ENCODE results near the gene LRRN4CL.
"Not testable (repeated sequence)": the region's sequence is repeated elsewhere in the genome, so short reads cannot be mapped to it uniquely, and the experiment has no call there.

Gene LRRN4CL

DNA sequence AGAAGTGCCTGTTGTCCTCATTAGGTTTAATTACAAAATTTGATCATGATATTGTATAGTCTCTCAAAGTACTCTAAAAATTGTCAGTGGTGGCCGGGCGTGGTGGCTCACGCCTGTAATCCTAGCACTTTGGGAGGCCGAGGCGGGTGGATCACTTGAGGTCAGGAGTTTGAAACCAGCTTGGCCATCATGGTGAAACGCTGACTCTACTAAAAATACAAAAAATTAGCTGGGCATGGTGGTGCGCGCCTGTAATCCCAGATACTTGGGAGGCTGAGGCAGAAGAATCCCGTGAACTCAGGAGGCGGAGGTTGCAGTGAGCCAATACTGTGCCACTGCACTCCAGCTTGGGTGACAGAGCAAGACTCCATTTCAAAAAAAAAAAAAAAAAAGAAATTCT lies 13.9 kb downstream of the LRRN4CL start:
- DNase-seq, result not testable (repeated sequence)

GRCh38 chr11:62673196-62673525 lies 16.2 kb downstream of the LRRN4CL start:
- DNase-seq, result no peak

- peak; percentile 89 for DNase-seq
Measured at GRCh38 chr11:62671608-62672389, 17.5 kb downstream of the LRRN4CL start, which contains the start of the genes LBHD1 and UQCC3. Gene LBHD1, minus strand, starts transcription at chr11:62672267. Its CDS starts 2,236 bp downstream, at chr11:62670031. Gene UQCC3, plus strand, starts transcription at chr11:62671673. Its CDS starts 73 bp downstream, at chr11:62671746.

GRCh38 chr11:62671236-62671607 lies 18.1 kb downstream of the LRRN4CL start:
- no peak for DNase-seq

DNA sequence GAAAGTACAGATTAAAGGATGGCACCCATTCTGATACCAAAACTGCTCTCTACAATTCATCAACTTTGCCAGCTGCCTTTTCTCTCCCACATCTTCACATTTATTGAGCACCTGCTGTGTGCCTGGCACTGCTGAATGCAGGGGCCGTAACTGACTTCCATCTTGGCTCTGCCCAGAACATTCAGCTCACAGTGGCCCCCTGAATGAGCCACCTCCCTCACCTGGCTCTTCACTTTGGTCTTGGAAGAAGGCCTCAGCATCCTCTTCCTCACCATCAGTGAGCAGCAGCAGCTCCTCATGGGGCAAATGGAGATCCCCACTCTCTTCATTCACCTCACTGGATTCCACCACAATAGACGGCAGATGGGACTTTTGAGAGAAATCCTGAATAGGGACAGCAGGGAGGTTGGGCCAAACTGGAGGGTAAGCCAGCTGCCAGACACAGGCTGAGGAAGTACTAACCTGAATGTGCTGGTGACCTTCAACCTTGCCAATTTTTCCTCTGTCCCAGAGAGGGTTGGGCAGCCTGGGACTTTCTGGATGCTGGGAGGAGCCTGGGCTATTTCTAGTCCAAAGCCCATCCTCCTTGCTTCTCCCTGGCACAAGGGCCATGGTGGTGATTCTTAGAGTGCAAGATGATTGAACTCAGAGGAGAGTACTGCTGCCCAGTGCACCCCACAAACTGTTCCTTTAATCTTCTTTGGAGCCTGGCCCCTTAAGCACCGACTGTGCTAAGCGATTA lies 19.7 kb downstream of the LRRN4CL start:
- DNase-seq, result peak; percentile 22

DNA sequence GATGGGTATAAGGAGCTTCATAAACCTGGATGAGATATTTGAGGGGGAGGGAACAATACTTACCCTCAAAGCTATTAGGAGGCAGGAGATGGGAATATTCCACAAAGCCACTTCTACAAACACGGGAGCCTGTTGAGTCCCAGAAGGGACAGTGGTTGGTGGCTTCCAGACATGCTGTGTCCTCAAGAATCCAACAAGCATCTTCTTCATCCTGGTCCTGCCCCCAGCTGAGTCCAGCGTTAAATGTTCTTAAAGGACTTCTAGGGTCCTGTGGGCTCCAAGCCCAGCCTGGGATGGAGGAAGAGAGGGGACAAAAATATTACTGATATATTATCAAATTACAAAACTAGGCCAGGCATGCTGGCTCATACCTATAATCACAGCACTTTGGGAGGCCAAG lies 21.9 kb downstream of the LRRN4CL start:
- no peak for DNase-seq

DNA sequence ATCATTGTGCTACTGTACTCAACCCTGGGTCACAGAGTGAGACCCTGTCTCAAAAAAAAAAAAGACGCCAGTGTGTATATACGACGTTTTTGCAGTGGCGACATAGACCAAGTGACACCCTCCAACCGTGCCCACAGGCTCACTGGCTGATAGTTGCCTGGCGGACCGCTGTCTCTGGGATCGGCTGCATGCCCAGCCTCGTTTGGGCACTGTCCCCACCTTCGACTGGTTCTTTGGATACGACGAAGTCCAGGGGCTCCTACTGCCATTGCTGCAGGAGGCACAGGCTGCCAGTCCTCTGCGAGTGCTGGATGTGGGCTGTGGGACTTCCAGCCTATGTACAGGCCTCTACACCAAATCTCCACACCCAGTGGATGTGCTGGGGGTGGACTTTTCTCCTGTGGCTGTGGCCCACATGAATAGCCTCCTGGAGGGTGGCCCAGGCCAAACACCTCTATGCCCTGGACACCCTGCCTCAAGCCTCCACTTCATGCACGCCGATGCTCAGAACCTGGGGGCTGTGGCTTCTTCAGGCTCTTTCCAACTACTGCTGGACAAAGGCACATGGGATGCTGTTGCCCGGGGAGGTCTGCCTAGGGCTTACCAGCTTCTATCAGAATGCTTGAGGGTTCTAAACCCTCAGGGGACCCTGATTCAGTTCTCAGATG lies 22.9 kb downstream of the LRRN4CL start:
- no peak for DNase-seq

DNA sequence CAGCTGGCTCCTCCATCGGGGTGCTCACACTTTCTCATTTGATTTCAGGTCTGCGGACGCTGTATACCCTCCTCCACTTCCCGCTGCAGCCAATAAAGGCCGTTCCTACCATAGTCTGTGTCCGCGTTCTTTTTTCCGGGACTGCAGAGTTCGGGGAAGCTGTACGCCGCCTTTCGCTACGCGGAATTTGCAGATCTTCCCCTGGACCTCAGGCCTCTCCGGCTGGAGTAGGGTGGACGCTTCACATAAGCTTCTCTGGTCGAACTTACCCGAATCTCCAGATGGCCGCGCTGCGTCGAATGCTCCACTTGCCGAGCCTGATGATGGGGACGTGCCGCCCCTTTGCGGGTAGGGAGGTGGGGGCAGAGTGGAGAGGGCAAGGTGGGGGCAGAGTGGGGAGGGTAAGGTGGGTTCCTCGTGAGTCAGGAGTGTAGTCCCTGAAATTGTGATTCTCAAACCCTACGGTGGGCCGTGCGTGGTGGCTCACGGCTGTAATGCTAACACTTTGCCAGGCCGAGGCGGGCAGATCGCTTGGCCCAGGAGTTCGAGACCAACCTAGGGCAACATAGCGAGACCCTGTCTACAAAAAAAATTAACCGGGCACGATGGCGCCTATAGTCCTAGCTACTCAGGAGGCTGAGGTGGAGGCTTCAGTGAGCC lies 23.6 kb downstream of the LRRN4CL start:
- DNase-seq, result peak; percentile 43

GRCh38 chr11:62665075-62665598 lies 24.2 kb downstream of the LRRN4CL start, which contains the start of the genes C11orf98 and CSKMT:
Gene C11orf98, minus strand, starts transcription at chr11:62665210. Its CDS starts 41 bp downstream, at chr11:62665169.
Gene CSKMT, plus strand, starts transcription at chr11:62665312. Its CDS starts 568 bp downstream, at chr11:62665880.
- DNase-seq, result peak; percentile 92

DNA sequence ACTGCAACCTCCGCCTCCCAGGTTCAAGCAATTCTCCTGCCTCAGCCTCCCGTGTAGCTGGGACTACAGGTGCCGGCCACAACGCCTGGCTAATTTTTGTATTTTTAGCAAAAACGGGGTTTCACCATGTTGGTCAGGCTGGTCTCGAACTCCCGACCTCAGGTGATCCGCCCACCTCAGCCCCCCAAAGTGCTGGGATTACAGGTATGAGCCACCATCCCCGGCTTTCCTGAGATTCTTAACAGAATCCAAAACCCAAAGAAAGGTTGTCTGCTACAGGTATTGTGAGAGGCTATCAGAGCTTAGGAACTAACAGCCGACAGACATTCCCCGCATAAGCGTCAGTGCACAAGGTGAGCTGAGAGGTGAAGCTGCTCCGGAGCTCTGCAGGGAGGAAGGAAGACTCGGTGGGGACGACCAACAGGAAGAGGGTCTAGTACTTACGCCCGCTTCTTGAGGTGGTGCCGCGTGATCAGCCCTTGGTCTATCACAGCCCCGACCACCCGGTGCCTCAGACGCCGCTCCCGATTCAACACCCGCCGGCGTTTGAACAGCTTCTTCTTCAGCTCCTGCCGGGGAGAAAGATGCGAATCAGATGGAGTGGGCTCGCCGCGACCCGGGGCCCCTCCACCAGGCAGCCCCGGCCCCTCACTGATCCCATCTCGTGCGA lies 24.8 kb downstream of the LRRN4CL start:
- DNase-seq, result peak; percentile 88

DNA sequence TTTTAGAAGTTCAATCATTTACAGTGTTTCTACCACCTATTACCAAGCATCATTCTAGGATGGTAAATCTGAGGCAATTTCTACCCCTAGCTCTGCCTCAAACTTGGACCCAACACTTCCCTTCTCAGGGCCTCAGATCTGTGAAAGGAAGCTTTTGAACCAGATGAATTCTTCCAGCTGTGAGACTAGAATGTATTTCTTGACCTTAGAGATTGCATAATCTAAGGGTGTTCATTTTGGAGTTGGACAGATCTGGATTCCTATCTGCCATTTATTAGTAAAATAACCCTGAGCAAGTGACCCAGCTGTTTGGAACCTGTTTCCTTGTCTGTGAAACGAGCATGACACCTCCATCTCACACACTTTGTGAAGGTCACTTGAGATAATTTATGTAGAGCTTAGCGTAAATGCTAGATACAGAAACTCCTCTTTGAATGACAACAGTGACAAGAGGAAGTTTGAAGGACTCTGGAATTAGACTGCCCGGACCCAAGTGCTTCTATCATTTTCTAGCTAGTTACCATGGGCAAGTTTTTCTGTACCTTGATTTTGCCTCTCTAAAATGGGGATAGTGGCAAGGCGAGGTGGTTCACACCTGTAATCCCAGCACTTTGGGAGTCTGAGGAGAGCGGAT lies 32.4 kb downstream of the LRRN4CL start:
- DNase-seq, result no peak

DNA sequence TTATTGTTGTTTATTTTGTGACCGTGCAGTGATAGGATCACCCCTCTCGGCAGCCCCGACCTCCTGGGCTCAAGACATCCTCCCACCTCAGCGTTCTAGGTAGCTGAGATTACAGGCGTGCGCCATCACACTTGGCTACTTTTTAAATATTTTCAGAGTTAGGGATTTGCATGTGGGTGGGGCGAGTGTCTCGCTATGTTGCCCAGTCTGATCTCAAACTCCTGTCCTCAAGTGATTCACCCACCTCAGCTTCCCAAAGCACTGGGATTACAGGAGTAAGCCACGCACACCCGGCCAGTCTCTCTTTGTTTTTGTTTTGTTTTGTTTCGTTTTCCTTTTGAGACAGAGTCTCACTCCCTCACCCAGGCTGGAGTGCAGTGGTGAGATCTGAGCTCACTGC lies 35.0 kb downstream of the LRRN4CL start:
- DNase-seq, result no peak

DNA sequence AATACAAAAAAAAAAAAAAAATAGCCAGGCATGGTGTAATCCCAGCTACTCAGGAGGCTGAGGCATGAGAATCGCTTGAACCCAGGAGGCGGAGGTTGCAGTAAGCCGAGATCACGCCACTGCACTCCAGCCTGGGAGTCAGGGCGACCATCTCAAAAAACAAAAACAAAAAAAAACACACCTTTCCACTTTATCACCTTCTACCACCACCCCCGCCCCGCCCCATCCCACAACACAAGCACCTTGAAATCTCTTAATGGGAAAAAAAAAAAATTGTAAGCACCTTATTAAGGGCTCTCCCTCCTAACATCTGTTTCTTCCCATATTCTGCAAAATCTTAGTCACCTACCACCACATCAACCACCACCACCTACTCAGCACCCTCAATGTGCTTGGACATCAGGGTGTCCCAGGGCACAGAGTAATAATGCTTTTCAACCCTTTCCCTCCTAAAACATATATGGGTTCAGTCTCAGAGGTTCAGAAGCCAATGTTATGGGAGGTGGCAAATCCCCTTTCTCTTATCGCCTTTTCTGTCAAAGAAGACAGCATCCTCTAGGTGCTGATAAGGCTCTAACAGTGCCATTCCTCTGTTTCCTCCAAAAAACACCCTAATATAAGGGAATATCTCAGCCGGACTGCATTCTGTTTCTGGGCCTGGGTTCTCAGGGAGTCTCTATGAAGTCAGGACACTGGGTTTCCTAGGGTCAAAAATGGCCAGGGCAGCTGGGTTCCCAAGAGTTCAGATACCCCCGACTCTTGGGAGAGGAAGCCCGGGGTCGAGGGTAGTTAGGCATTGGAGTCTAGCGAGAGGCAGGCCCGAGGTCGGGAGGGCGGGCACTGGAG lies 36.9 kb downstream of the LRRN4CL start:
- no peak for DNase-seq

DNA sequence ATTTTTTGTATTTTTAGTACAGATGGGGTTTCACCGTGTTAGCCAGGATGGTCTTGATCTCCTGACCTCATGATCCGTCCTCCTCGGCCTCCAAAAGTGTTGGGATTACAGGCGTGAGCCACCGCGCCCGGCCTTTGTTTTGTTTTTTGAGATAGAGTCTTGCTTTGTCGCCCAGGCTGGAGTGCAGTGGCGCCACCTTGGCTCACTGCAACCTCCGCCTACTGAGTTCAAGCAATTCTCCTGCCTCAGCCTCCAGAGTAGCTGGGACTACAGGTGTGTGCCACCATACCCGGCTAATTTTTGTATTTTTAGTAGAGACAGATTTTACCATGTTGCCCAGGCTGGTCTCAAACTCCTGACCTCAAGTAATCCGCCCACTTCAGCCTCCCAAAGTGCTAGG lies 39.0 kb downstream of the LRRN4CL start:
- not testable (repeated sequence) for DNase-seq

DNA sequence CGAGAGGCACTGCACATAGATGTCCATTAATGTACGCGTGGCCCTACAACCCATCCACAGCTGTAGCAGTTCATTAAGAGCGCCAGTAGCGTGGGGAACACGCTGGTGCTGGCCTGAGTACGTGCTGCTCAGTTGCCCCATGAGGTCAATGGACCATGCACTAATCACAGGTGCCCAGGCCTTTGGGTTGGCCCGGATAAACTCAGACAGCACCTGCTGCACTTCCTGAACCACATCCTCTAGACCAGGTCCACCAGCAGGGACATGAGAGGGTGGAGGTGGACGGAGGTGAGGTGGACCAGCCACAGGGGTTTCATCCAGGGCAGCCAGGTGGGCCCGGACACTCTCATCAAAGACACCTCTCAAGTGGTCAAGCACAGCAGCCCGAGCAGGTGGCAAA lies 39.8 kb downstream of the LRRN4CL start:
- no peak for DNase-seq

DNA sequence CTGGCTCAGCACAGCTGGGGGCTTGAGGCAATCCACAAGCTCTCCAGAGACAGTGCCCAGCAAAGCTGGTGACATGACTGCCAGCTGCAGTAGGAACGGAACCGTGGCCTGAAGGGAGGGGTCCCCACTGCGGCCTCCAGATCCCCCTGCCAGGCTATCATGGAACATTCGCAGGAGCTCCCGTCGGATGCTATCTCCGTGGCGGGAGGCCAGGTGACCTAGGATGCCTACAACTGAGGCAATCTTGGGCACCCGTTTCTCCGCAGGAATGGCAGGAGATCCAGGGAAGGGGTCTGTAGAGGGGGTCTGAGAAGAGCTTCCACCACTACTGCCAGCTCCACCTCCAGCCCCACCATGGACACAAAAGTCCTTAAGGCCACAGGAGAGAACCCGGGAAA lies 40.4 kb downstream of the LRRN4CL start:
- no peak for DNase-seq

DNA sequence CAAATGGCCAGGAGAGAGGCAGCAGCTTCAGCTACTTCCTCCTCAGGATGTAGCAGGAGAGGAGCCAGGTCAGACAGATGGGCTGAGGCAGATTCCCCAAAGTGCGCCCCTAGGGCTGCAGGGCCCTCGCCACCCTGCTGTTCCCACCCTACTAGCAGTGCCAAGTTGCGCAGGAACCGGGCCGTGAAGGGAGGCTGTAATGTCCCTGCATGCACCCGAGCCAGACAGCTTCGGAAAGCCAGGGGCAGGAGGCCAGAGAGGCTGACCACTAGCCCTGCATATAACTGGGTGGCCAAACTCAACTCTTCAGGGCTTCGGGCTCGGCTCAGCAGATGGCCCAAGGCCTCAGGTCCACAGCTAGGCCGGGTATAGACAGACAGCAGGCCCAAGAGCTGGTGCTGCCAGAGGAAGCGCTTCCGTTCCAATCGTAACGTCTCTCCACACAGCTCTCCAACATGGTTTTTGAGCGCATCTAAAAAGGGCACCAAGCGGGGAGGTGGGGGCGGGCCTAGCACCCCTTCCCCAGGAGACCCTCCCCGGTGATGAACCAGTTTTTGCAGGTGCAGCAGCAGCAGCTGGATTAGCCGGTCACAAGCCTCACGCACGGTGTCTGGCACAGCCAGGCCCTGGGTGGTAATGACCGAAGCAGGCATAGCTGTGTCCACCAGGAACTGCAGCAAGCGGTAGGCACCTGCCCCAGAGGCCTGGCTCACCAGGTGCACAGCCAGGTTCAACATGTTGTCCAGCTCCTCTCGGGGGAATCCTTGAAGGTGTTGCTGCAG lies 41.0 kb downstream of the LRRN4CL start:
- no peak for DNase-seq

DNA sequence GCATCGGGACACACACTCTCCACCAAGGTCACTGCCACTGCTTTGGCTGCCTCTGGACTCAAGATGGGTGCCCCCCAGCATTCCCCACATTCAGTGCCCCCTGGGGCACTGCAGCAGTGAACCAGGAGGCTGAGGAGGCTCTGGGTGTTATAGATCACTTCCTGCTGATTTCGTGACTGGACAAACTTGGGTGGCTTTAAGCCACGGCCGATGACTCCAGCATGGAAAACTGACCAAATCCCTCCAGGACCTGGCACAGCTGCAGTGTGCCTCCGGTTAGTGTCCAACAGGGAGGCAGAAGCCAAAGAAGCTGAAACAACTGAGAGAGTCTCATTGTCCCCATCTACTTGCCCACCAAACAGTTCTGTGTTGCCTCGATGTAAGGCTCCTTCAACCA lies 41.7 kb downstream of the LRRN4CL start:
- DNase-seq, result no peak

DNA sequence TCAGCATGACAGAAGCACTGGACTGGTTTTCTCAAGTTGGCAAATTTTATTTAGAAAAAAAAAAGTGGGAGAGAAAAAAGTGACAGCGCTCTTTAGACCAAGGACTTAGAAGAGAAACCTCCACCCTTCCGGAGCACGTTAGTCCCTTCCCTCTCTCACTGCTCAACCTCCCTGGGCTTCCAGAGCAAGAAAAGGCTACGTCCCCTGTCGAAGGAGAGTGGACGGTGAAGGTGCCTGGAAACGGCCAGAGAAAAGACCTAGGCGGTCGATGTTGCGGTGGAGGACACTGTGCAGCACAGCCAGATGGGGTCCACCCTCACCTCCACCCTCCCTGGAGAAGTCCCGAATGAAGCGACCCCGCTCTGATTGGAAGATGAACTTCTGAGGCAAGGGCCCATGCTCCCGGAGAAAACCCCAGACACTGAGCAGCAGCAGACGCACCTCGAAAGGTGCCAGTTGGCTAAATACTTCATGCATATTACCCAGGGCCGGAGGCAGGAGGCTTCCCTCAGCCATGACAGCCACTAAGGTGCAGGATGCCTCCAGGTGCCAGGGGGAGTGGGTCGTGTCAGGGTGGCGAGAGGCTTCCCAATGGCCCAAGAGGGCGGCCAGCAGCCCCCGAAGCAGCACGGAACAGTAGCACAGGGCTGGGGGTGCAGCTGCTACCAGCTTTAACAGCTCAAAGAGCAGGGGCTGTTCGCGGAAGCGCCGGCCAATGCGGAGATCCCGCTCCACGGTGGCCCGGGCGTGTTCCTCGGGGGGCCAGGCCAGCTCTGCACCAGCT lies 42.3 kb downstream of the LRRN4CL start:
- no peak for DNase-seq

Measured in NCI-H2171 treated with DMSO at 0.1 percent for 48 hours (cell line).